HepG2 (cell line): ENCODE measurements around the gene SRD5A1. TPM values are rescaled to one million over a fixed set of nuclear protein-coding genes. Genes with fewer than 3 reads are reported as not detected.

ENCODE experiments used
- ATF1 ChIP-seq: IDR thresholded peaks from 2 replicates; pipeline ENCODE4 v1.6.1; 2016; ENCODE audit warnings: mild to moderate bottlenecking, control low read depth
- FOXA3 ChIP-seq: IDR thresholded peaks from 2 replicates; pipeline ENCODE4 v1.6.1; 2016; ENCODE audit warnings: missing genetic modification reagents, missing compliant biosample characterization
- SAP130 ChIP-seq: IDR thresholded peaks from 2 replicates; pipeline ENCODE4 v1.6.1; 2016; ENCODE audit warnings: low read depth
- SIN3A ChIP-seq: IDR thresholded peaks from 2 replicates; pipeline ENCODE4 v1.6.1; 2011; ENCODE audit warnings: low read depth, mild to moderate bottlenecking, control low read depth, low read length, borderline replicate concordance
- polyA plus RNA-seq, 8 experiments: library from polyadenylated mRNA; depleted of rRNA in 3 of 8; stranded (reverse) in 7 of 8; unstranded in 1 of 8; fragments of >200 nt; fragmentation: Illumina TruSeq in 4 of 8; extraction: Trizol in 4 of 8; gene quantifications; 2 replicates each; pipeline versions ENCODE4 v1.2.1 to v1.2.3, GENCODE V29; 2011 to 2016; ENCODE audit warnings: low read depth in 4 of 8, missing spikeins in 1 of 8, mixed read lengths in 1 of 8; ENCODE audit not compliant: insufficient read depth in 1 of 8
- total RNA-seq, 5 experiments: library from RNA; depleted of rRNA; stranded (reverse); fragments of >200 nt; fragmentation: Illumina TruSeq; extraction: Trizol; gene quantifications; 2 replicates each; pipeline ENCODE4 v1.2.3, GENCODE V29; 2016; ENCODE audit warnings: low read depth in 1 of 5
- TF ChIP-seq, protein P1 (sequence below): sonication (generic); formaldehyde crosslinking; IDR thresholded peaks from 2 replicates; pipeline ENCODE4 v1.5.0; 2020; ENCODE audit warnings: mild to moderate bottlenecking, missing genetic modification reagents, borderline replicate concordance
- TF ChIP-seq, protein P2 (sequence below): IDR thresholded peaks from 2 replicates; pipeline ENCODE4 v1.6.1; 2012; ENCODE audit warnings: inconsistent platforms
- TF ChIP-seq, protein P3 (sequence below): sonication (generic); formaldehyde crosslinking; IDR thresholded peaks from 2 replicates; pipeline ENCODE4 v1.4.0; 2020; ENCODE audit warnings: mild to moderate bottlenecking, missing genetic modification reagents
- TF ChIP-seq, protein P4 (sequence below): sonication (generic); formaldehyde crosslinking; IDR thresholded peaks from 2 replicates; pipeline ENCODE4 v1.5.0; 2020; ENCODE audit warnings: missing genetic modification reagents

Gene SRD5A1
- total and polyA plus RNA-seq, 2 of the 13 experiments (the other 11 are each of a cell fraction or from before 2014, with no cell fraction given), result 6.1 to 9.9 TPM

DNA sequence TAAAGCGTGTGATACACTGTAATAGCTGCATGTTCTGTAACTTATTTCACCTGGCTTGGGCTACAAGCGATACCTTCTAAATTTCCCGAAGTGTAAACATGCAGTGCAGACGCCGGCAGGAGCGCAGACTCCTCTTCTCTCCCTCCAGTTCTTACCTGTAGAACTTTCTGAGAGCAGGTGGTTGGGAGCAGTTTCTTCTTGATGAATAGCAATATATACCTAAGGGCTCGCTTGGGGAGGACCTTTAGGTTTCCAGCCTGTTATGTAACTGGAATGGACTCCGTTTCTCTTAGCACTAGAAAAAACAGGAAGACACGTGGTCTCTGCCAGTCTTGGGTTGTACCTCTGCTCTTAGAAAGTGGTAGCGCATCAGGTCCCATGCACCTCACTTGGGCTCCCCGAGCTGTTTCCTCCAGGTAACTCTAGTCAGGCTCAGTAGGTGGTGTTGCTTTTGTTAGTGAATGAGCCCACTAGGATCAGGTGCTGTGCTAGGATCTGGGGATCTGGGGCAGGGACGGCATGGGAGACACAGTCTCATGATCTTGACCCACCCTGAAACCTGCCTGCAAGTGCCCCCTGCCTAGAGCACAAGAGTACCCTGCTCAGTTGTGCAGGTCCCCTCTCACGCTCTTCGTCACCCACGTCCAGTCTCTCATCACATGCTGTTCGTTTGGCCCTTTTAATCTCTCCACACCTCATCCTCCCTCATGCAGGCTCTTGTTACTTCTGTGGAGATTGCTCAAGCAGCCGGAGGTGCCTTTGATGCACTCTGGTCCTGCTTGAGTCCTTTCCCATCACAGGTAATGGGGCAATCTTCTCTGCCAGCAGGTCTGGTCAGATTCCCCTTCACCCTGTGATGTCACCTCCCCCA is 82.8 kb downstream of the SRD5A1 start (continued):
- TF ChIP-seq, protein P1, sequence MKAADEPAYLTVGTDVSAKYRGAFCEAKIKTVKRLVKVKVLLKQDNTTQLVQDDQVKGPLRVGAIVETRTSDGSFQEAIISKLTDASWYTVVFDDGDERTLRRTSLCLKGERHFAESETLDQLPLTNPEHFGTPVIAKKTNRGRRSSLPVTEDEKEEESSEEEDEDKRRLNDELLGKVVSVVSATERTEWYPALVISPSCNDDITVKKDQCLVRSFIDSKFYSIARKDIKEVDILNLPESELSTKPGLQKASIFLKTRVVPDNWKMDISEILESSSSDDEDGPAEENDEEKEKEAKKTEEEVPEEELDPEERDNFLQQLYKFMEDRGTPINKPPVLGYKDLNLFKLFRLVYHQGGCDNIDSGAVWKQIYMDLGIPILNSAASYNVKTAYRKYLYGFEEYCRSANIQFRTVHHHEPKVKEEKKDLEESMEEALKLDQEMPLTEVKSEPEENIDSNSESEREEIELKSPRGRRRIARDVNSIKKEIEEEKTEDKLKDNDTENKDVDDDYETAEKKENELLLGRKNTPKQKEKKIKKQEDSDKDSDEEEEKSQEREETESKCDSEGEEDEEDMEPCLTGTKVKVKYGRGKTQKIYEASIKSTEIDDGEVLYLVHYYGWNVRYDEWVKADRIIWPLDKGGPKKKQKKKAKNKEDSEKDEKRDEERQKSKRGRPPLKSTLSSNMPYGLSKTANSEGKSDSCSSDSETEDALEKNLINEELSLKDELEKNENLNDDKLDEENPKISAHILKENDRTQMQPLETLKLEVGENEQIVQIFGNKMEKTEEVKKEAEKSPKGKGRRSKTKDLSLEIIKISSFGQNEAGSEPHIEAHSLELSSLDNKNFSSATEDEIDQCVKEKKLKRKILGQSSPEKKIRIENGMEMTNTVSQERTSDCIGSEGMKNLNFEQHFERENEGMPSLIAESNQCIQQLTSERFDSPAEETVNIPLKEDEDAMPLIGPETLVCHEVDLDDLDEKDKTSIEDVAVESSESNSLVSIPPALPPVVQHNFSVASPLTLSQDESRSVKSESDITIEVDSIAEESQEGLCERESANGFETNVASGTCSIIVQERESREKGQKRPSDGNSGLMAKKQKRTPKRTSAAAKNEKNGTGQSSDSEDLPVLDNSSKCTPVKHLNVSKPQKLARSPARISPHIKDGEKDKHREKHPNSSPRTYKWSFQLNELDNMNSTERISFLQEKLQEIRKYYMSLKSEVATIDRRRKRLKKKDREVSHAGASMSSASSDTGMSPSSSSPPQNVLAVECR, result peak; percentile 56; the same call in 1 of the 2 replicates
- TF ChIP-seq, protein P2, sequence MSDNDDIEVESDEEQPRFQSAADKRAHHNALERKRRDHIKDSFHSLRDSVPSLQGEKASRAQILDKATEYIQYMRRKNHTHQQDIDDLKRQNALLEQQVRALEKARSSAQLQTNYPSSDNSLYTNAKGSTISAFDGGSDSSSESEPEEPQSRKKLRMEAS, result peak; percentile 55
- TF ChIP-seq SIN3A (peak; percentile 57; the same call in 1 of the 2 replicates), ATF1 (CRISPR knock-in tag) (no peak), SAP130 (CRISPR knock-in tag) (peak; percentile 75), FOXA3 (CRISPR knock-in tag) (peak; percentile 35)
- TF ChIP-seq, protein P3, sequence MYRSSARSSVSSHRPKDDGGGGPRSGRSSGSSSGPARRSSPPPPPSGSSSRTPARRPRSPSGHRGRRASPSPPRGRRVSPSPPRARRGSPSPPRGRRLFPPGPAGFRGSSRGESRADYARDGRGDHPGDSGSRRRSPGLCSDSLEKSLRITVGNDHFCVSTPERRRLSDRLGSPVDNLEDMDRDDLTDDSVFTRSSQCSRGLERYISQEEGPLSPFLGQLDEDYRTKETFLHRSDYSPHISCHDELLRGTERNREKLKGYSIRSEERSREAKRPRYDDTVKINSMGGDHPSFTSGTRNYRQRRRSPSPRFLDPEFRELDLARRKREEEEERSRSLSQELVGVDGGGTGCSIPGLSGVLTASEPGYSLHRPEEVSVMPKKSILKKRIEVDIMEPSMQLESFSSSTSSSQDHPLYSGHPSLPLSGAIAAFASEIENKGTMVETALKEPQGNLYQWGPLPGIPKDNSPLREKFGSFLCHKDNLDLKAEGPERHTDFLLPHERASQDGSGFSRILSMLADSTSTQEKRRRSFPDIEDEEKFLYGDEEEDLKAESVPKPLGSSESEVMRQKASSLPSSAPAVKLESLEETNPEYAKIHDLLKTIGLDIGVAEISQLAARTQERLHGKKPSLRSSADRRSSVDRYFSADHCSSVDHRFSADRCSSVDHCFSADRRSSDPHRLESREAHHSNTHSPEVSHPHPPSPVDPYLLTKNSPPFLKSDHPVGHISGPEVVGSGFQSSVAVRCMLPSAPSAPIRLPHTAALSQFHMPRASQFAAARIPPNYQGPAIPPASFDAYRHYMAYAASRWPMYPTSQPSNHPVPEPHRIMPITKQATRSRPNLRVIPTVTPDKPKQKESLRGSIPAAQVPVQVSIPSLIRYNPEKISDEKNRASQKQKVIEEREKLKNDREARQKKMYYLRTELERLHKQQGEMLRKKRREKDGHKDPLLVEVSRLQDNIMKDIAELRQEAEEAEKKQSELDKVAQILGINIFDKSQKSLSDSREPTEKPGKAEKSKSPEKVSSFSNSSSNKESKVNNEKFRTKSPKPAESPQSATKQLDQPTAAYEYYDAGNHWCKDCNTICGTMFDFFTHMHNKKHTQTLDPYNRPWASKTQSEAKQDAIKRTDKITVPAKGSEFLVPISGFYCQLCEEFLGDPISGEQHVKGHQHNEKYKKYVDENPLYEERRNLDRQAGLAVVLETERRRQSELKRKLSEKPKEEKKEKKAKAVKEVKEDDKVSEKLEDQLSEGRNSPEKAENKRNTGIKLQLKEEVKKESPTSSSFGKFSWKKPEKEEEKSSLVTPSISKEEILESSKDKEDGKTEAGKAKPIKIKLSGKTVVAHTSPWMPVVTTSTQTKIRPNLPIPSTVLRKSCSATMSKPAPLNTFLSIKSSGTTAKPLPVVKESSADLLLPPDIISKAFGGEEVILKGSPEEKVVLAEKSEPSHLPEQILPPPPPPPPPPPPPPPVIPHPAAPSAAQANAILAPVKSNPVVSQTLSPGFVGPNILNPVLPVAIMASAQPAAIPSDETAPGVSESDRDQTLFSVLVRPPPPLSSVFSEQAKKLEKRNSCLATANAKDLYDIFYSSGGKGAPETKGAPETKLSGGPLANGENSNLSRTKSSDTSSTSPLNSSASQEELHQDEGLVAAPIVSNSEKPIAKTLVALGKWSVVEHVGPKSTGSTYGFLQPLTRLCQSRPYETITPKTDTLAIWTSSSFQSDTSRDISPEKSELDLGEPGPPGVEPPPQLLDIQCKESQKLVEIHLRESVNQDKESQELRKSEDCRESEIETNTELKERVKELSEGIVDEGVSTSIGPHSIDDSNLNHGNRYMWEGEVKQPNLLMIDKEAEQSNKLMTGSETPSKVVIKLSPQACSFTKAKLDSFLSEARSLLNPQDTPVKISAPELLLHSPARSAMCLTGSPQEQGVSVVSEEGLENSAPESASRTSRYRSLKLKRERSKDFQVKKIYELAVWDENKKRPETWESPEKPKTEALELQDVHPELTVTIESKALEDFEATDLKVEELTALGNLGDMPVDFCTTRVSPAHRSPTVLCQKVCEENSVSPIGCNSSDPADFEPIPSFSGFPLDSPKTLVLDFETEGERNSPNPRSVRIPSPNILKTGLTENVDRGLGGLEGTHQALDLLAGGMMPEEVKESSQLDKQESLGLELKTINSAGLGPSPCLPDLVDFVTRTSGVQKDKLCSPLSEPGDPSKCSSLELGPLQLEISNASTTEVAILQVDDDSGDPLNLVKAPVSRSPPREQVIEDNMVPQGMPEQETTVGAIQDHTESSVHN (CRISPR knock-in tag), result 0 out of 2 replicates have a peak, but pooled peaks have one; percentile 28
- TF ChIP-seq, protein P4, sequence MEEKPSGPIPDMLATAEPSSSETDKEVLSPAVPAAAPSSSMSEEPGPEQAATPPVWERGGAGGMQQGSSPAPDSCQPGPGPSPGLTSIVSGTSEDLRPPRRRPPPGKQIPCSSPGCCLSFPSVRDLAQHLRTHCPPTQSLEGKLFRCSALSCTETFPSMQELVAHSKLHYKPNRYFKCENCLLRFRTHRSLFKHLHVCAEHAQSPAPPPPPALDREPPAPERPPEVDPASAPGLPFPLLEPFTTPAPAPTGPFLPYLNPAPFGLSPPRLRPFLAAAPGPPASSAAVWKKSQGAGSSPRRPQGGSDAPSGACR (CRISPR knock-in tag), result 0 out of 2 replicates have a peak, but pooled peaks have one; percentile 35
- TF ChIP-seq, all 625 proteins: peak for 12
